HepG2 (cell line): ENCODE results near the gene CALY. TPM values are rescaled to one million over a fixed set of nuclear protein-coding genes. Genes with fewer than 3 reads are reported as not detected.

ENCODE experiments used
- ATAC-seq: fragments of 200-7000 bp; cut with Tn5 transposase; 3 replicates; pipeline ENCODE4 v1.9.1; 2020; ENCODE audit warnings: mild to moderate bottlenecking, moderate library complexity
- BruUV-seq: library from RNA; stranded (reverse); fragments of 400-500 nt; replicated peaks from 2 replicates; lab custom pipeline; 2021; lab: Mats Ljungman, UMichigan
- CTCF ChIA-PET: fragments of 300-600 bp; formaldehyde crosslinking; extraction: SDS; loops from one replicate; lab custom pipeline; 2021; ENCODE audit warnings: low total read pairs, inconsistent platforms, low intra/inter-chr PET ratio; lab: Yijun Ruan, JAX
- POLR2A ChIA-PET: fragments of 350-600 bp; sonication (Branson Sonifier 250); formaldehyde crosslinking; loops from one replicate; lab custom pipeline; 2020; ENCODE audit warnings: antibody characterized with exemption, inconsistent platforms; lab: Yijun Ruan, JAX
- DNase-seq: peaks from one replicate; pipeline ENCODE4 v3.0.0-alpha.2; 2015; ENCODE audit warnings: low spot score
- FAIRE-seq: peaks from 3 replicates; lab custom pipeline; 2011; peaks lifted over from hg19 to GRCh38; lab: Jason Lieb, UNC
- H2AFZ ChIP-seq: one replicate; pipeline ENCODE4 v1.6.1; 2011; ENCODE audit warnings: low read length, inconsistent platforms
- H3K27ac ChIP-seq: fragments of 300-600 bp; 3 replicates; pipeline ENCODE4 v1.8.0; 2011; ENCODE audit warnings: mixed run types, mild to moderate bottlenecking, mixed read lengths, low read length, inconsistent platforms; ENCODE audit not compliant: insufficient read depth; ENCODE audit errors: extremely low read length
- H3K27me3 ChIP-seq, 2 experiments: fragments of 200-600 bp in 1 of 2; 2 replicates in 1 of 2; 3 replicates in 1 of 2; pipeline versions ENCODE4 v1.6.0 to v1.8.0; 2011; ENCODE audit warnings: low read length in 2 of 2, mild to moderate bottlenecking in 2 of 2, moderate library complexity in 2 of 2, inconsistent platforms in 1 of 2; ENCODE audit not compliant: insufficient read depth in 2 of 2, control insufficient read depth in 1 of 2
- H3K36me3 ChIP-seq, 2 experiments: fragments of 200-600 bp in 1 of 2; replicated peaks in 1 of 2; 2 replicates in 1 of 2; 3 replicates in 1 of 2; pipeline versions ENCODE4 v1.5.1 to v1.8.0; 2011; ENCODE audit warnings: low read length in 2 of 2, inconsistent platforms in 1 of 2; ENCODE audit not compliant: insufficient read depth in 2 of 2, control insufficient read depth in 1 of 2
- H3K4me1 ChIP-seq: 2 replicates; pipeline ENCODE4 v1.5.1; 2012; ENCODE audit warnings: low read length, inconsistent platforms; ENCODE audit not compliant: insufficient read depth
- H3K4me2 ChIP-seq: 2 replicates; pipeline ENCODE4 v1.6.0; 2011; ENCODE audit warnings: low read depth, low read length, inconsistent platforms
- H3K4me3 ChIP-seq, 3 experiments: fragments of 200-600 bp in 1 of 3; sonication (generic), shearing (Covaris generic) in 1 of 3; replicated peaks in 1 of 3; 2 replicates each; pipeline ENCODE4 v1.5.1; 2011 to 2016; ENCODE audit warnings: low read length in 3 of 3, inconsistent platforms in 2 of 3, low read depth in 2 of 3, mild to moderate bottlenecking in 2 of 3, control low read depth in 1 of 3, mixed read lengths in 1 of 3; ENCODE audit not compliant: insufficient read depth in 1 of 3
- H3K79me2 ChIP-seq: one replicate; pipeline ENCODE4 v1.6.1; 2011; ENCODE audit warnings: low read length, inconsistent platforms; ENCODE audit not compliant: insufficient read depth
- H3K9ac ChIP-seq: 2 replicates; pipeline ENCODE4 v1.6.0; 2011; ENCODE audit warnings: mild to moderate bottlenecking, low read depth, low read length, inconsistent platforms; ENCODE audit not compliant: insufficient read depth
- H3K9me3 ChIP-seq: 2 replicates; pipeline ENCODE4 v1.5.1; 2012; ENCODE audit warnings: mild to moderate bottlenecking, low read length
- H4K20me1 ChIP-seq: 2 replicates; pipeline ENCODE4 v1.6.0; 2011; ENCODE audit warnings: inconsistent platforms, mild to moderate bottlenecking, low read length, moderate library complexity; ENCODE audit not compliant: insufficient read depth
- FOXP1 ChIP-seq, 2 experiments: fragments of 450-650 bp in 1 of 2; IDR thresholded peaks; 2 replicates each; pipeline ENCODE4 v1.6.1; 2017 to 2018; ENCODE audit warnings: antibody characterized with exemption in 1 of 2
- RBAK ChIP-seq: sonication (generic); formaldehyde crosslinking; IDR thresholded peaks from 2 replicates; pipeline ENCODE4 v1.5.1; 2020; ENCODE audit warnings: mild to moderate bottlenecking, missing genetic modification reagents
- RBFOX2 ChIP-seq: fragments of 200-400 bp; formaldehyde crosslinking; IDR thresholded peaks from 2 replicates; pipeline ENCODE4 v1.6.1; 2017; ENCODE audit warnings: low read depth, mild to moderate bottlenecking, low read length
- RFXAP ChIP-seq: sonication (generic); formaldehyde crosslinking; IDR thresholded peaks from 2 replicates; pipeline ENCODE4 v1.4.0; 2020; ENCODE audit warnings: missing genetic modification reagents, borderline replicate concordance
- ZNF12 ChIP-seq: sonication (generic); formaldehyde crosslinking; IDR thresholded peaks from 2 replicates; pipeline ENCODE4 v1.5.0; 2020; ENCODE audit warnings: missing genetic modification reagents
- ZNF3 ChIP-seq: IDR thresholded peaks from 2 replicates; pipeline ENCODE4 v1.7.0; 2017; ENCODE audit warnings: inconsistent platforms
- ZNF317 ChIP-seq: sonication (generic); formaldehyde crosslinking; IDR thresholded peaks from 2 replicates; pipeline ENCODE4 v1.5.0; 2020; ENCODE audit warnings: mild to moderate bottlenecking, missing genetic modification reagents
- ZNF510 ChIP-seq: sonication (generic); formaldehyde crosslinking; IDR thresholded peaks from 2 replicates; pipeline ENCODE4 v1.4.0; 2020; ENCODE audit warnings: low read depth, mild to moderate bottlenecking, missing genetic modification reagents
- ZNF562 ChIP-seq: sonication (generic); formaldehyde crosslinking; IDR thresholded peaks from 2 replicates; pipeline ENCODE4 v1.8.0; 2022; ENCODE audit warnings: missing genetic modification reagents, borderline replicate concordance
- WGBS: methylation state at CpG from one replicate; pipeline ENCODE4 v1.1.6; 2017; ENCODE audit warnings: low lambda C conversion rate; 5-methylcytosine and 5-hydroxymethylcytosine counted together
- in situ Hi-C: cut with HindIII; loops from 2 replicates; pipeline ENCODE4 v1.10.0; 2017; ENCODE audit warnings: low pct_unique_long_range_greater_than_20kb; ENCODE audit not compliant: extremely low pct_ligation_motif_present
- intact Hi-C: fragments of 100-400 bp; cut with micrococcal nuclease; formaldehyde crosslinking; loops from one replicate; pipeline ENCODE4 v1.10.0; 2022; ENCODE audit not compliant: unreplicated experiment
- polyA plus RNA-seq, 8 experiments: library from polyadenylated mRNA; depleted of rRNA in 3 of 8; stranded (reverse) in 7 of 8; unstranded in 1 of 8; fragments of >200 nt; fragmentation: Illumina TruSeq in 4 of 8; extraction: Trizol in 4 of 8; gene quantifications; 2 replicates each; pipeline versions ENCODE4 v1.2.1 to v1.2.3, GENCODE V29; 2011 to 2016; ENCODE audit warnings: low read depth in 4 of 8, missing spikeins in 1 of 8, mixed read lengths in 1 of 8; ENCODE audit not compliant: insufficient read depth in 1 of 8
- total RNA-seq, 5 experiments: library from RNA; depleted of rRNA; stranded (reverse); fragments of >200 nt; fragmentation: Illumina TruSeq; extraction: Trizol; gene quantifications; 2 replicates each; pipeline ENCODE4 v1.2.3, GENCODE V29; 2016; ENCODE audit warnings: low read depth in 1 of 5
- TF ChIP-seq, protein P1 (sequence below): sonication (generic); formaldehyde crosslinking; IDR thresholded peaks from 2 replicates; pipeline ENCODE4 v1.5.0; 2020; ENCODE audit warnings: missing genetic modification reagents
- TF ChIP-seq, protein P2 (sequence below): sonication (generic); formaldehyde crosslinking; IDR thresholded peaks from 2 replicates; pipeline ENCODE4 v1.4.0; 2020; ENCODE audit warnings: low read depth, missing genetic modification reagents

The CALY gene
- total and polyA plus RNA-seq, 2 of the 13 experiments (the other 11 are each of a cell fraction or from before 2014, with no cell fraction given): 0.08 TPM; not detected in 1

DNA sequence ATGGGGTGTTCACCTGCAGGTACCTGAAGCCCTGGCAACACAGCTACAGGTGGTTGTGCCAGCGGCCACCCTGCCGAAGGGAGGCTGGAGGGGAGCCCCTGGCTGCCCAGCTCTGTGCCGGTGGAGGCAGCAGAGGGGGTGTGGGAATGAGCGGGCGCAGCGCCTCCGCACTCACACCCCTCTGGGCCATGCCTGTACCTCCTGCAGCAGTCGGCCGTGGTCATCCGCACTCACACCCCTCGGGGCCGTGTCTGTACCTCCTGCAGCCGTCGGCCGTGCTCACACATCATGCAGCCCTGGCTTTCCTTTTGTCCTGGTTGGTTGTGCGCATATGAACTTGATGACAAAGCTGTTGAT is 26.3 kb downstream of the CALY start:
- peaks cover 19% of the 10 kb centered on the region for H3K4me1 ChIP-seq
- in situ Hi-C loops (no loop called here), intact Hi-C loops (no loop called here)
- H3K36me3 ChIP-seq: peaks cover 14 to 35% of the 10 kb centered on the region in 2 experiments; a peak in 4 of 5 replicates
- peaks cover 9% of the 10 kb centered on the region for H4K20me1 ChIP-seq
- CTCF ChIA-PET: no interaction called here
- H3K9me3 ChIP-seq: no peaks in the 10 kb centered on the region
- H2AFZ ChIP-seq: no peak overlapping the region
- ATAC-seq: no peak
- peaks cover 24% of the 10 kb centered on the region for H3K79me2 ChIP-seq
- H3K4me3 ChIP-seq: no peak overlapping the region
- POLR2A ChIA-PET: interaction anchor here (0.8 kb wide), 1 partner anchor 14 kb away, joined by 3 read pairs; no protein-coding TSS in a partner anchor
- H3K27me3 ChIP-seq: no peaks in the 10 kb centered on the region; a peak in 1 of 5 replicates
- TSS peak; percentile 44 for BruUV-seq
- FAIRE-seq: no peak
- 98% methylated on average over 15 of the region's 16 CpGs for whole genome bisulfite sequencing
- no peak overlapping the region for H3K9ac ChIP-seq
- TF ChIP-seq ZNF12 (CRISPR knock-in tag): no peak
- TF ChIP-seq ZNF317: no peak
- peak; percentile 16; the same call in 1 of the 2 replicates for TF ChIP-seq RBFOX2
- no peak for TF ChIP-seq RBAK (CRISPR knock-in tag)
- no peak for TF ChIP-seq ZNF510 (CRISPR knock-in tag)
- TF ChIP-seq, protein P1, sequence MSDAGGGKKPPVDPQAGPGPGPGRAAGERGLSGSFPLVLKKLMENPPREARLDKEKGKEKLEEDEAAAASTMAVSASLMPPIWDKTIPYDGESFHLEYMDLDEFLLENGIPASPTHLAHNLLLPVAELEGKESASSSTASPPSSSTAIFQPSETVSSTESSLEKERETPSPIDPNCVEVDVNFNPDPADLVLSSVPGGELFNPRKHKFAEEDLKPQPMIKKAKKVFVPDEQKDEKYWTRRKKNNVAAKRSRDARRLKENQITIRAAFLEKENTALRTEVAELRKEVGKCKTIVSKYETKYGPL (CRISPR knock-in tag): no peak
- no peak for DNase-seq
- no peak overlapping the region for H3K27ac ChIP-seq
- no peak overlapping the region for H3K4me2 ChIP-seq

DNA sequence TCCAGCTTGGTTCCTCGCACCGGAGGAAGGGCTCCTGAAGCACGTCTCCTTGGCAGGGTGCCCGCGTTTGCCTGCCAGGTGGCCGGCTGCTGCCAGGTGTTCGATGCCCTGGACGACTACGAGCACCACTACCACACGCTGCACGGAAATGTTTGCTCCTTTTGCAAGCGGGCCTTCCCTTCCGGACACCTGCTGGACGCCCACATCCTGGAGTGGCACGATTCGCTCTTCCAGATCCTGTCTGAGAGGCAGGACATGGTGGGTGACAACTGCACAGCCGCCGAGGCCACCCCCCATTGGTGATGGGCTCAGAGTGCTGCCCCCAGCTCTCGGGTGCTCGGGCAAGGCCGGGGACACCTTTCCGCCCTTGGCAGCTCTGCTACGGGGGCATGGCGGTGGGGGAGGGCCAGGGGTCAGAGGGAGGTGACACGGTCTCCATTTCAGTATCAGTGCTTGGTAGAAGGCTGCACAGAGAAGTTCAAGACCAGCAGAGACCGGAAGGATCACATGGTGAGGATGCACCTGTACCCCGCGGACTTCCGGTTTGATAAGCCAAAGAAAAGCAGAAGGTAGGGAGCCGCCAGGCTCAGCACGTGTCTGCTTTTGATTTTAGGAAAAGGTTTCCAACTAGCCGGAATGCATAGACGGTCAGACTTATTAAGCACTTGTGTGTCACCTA is 26.8 kb downstream of the CALY start:
- Histone ChIP-seq H3K27ac (no peak overlapping the region), H3K4me3 (peak overlapping the region in 2 of 3 experiments; percentile 29 to 86; a peak in 3 of 6 replicates), H2AFZ (no peak overlapping the region), H3K9me3 (no peaks in the 10 kb centered on the region), H3K4me2 (peak overlapping the region; percentile 70), H3K79me2 (peaks cover 24% of the 10 kb centered on the region), H4K20me1 (peaks cover 9% of the 10 kb centered on the region), H3K27me3 (no peaks in the 10 kb centered on the region; a peak in 1 of 5 replicates), H3K9ac (peak overlapping the region; percentile 26; the same call in 1 of the 2 replicates), H3K36me3 (peaks cover 14 to 35% of the 10 kb centered on the region in 2 experiments; a peak in 4 of 5 replicates), H3K4me1 (peaks cover 19% of the 10 kb centered on the region)
- BruUV-seq: no TSS peak
- FAIRE-seq: no peak
- ChIA-PET POLR2A (interaction anchor here (0.8 kb wide), 1 partner anchor 14 kb away, joined by 3 read pairs; no protein-coding TSS in a partner anchor), CTCF (no interaction called here)
- intact Hi-C loops: no loop called here
- DNase-seq: no peak
- ATAC-seq: no peak
- 97% methylated on average over 22 of the region's 33 CpGs for WGBS
- TF ChIP-seq, protein P2, sequence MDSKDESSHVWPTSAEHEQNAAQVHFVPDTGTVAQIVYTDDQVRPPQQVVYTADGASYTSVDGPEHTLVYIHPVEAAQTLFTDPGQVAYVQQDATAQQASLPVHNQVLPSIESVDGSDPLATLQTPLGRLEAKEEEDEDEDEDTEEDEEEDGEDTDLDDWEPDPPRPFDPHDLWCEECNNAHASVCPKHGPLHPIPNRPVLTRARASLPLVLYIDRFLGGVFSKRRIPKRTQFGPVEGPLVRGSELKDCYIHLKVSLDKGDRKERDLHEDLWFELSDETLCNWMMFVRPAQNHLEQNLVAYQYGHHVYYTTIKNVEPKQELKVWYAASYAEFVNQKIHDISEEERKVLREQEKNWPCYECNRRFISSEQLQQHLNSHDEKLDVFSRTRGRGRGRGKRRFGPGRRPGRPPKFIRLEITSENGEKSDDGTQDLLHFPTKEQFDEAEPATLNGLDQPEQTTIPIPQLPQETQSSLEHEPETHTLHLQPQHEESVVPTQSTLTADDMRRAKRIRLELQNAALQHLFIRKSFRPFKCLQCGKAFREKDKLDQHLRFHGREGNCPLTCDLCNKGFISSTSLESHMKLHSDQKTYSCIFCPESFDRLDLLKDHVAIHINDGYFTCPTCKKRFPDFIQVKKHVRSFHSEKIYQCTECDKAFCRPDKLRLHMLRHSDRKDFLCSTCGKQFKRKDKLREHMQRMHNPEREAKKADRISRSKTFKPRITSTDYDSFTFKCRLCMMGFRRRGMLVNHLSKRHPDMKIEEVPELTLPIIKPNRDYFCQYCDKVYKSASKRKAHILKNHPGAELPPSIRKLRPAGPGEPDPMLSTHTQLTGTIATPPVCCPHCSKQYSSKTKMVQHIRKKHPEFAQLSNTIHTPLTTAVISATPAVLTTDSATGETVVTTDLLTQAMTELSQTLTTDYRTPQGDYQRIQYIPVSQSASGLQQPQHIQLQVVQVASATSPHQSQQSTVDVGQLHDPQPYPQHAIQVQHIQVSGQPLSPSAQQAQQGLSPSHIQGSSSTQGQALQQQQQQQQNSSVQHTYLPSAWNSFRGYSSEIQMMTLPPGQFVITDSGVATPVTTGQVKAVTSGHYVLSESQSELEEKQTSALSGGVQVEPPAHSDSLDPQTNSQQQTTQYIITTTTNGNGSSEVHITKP (CRISPR knock-in tag): no peak
- no peak for TF ChIP-seq ZNF3 (CRISPR knock-in tag)
- no peak for TF ChIP-seq ZNF562 (CRISPR knock-in tag)
- no peak for TF ChIP-seq FOXP1 (IDR thresholded peaks at IDR 0.05)
- TF ChIP-seq FOXP1 (CRISPR knock-in tag; IDR thresholded peaks at IDR 0.05): no peak
- TF ChIP-seq RFXAP (CRISPR knock-in tag): no peak
- in situ Hi-C loops: no loop called here
